Measurements from ENCODE around the gene GRB10.

GRB10 gene

GRCh38 chr7:50685135-50686065 lies 97.3 kb downstream of the GRB10 start:
- DNase-seq: no peak

- DNase-seq: no peak
These were observed 98.0 kb downstream of the GRB10 start for GRCh38 chr7:50684713-50685075.

DNA sequence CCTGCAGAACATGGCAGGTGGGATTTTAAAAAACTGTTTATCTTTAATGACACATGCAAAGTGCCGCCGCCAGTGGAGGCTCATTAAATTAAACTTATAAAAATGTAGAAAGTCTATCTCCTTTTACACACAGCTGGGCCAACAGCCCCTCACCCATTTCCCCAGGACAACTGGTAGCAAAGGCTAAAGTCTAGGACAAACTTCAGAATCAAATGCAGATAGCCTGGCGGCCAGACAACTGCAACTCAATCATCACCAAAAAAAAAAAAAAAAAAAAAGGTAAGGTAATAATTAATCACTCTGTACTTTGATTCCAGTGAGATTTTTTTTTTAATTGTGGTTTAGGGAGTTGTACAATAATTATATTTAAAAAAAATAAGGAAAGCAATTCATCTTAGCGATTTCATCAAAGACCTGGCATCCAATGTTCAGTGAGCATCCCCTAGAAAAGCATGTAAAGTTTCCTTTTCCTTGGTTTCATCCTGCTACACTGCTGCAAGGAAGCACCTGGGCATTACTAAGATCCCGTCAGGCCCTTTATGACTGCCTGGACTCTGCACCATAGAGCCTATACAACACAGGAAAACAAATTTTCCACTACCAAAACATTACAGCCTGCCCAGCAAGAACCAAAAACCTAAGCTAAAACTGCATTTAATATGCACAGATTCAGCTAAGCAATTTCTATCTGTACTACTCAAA lies 98.5 kb downstream of the GRB10 start:
- DNase-seq: no peak

- no peak for DNase-seq
These were observed 100.1 kb downstream of the GRB10 start for GRCh38 chr7:50682573-50682972.

DNA sequence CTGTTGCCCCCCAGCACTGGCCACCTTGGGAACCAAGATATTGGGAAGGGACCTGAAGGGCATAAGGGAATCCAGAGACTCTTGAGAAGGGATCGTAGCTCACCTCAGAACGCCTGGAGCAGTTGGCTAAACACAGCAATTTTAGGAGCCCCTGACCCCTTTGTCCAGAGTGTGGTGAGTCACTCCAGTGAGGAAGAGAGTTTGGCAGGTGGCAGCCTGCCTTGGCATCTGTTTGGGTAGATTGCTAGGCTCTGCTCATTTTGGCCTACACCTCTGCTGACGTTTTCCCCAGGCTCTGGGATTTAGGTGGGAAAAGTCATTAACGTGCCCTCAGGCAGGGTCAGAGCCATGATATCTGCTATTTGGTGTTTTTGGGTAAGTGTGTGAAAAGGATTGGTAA lies 100.6 kb downstream of the GRB10 start:
- no peak for DNase-seq

- no peak for DNase-seq
These were observed 101.2 kb downstream of the GRB10 start for GRCh38 chr7:50681432-50682045.

- no peak for DNase-seq
These were observed 103.3 kb downstream of the GRB10 start for GRCh38 chr7:50679218-50680007.

DNA sequence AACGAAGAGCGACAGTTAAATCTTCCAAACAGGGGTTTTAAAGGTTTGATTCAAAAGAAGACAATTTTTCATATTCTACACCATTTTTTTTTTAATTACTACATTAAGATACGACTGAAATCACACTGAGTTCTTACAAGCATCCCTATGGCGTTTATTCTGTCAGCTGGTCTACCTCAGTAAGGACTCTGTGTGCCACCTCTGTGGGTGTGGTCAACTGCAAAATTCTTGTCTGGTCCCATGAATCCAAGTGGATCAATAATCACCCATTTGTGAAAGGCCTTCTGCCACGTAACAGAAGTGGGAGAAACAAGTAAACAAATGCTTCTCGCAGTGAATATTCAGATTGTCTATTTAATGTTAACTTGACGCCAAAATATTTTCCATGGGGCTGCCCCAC lies 104.1 kb downstream of the GRB10 start:
- DNase-seq: no peak

- DNase-seq: no peak
These were observed 105.1 kb downstream of the GRB10 start for GRCh38 chr7:50677638-50677996.

- DNase-seq: no peak
These were observed 105.7 kb downstream of the GRB10 start for GRCh38 chr7:50676740-50677637.

- DNase-seq: no peak
These were observed 106.6 kb downstream of the GRB10 start for GRCh38 chr7:50676079-50676478.

GRCh38 chr7:50674896-50675835 lies 107.5 kb downstream of the GRB10 start:
- no peak for DNase-seq

- no peak for DNase-seq
These were observed 108.4 kb downstream of the GRB10 start for GRCh38 chr7:50674299-50674698.

DNA sequence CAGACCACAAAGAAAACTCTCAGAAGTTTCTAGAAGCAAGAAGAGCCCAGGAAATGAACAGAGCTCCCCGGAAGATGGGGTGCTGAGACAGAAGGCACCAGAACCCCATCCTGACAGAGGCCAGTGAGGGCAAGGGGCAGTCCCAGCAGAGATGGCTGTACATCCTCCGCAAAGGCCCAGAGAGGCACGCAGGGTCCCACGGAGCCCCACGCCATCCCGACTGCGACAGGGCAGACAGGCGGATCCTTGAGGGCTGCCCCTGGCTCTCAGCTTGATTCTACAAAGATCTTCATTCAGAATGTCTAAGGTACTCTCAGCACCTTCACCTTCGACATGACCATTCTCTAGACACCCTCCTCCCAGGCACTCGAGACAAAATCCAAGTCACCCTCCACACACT lies 109.6 kb downstream of the GRB10 start:
- DNase-seq: no peak

DNA sequence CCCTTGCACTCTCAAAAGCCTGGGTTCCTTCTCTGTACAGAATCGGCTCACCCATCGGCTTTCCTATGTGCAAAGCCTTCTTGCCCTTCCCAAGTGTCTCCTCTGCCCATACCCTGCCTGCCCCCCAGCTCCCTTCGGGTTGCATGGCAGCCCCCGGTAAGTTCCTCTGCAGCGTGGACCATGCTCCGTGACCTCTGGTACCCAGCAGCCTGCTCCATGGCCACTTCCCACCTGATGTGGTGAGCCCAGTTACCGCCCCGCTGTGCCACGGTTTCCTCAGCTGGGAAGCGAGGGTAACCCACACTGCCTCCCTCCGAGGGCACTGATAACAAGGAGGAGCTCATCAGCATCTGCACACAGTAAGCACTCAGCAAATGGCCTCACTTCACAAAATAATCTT lies 110.7 kb downstream of the GRB10 start:
- DNase-seq: no peak

GRCh38 chr7:50671386-50671785 lies 111.3 kb downstream of the GRB10 start:
- DNase-seq: no peak

- no peak for DNase-seq
These were observed 112.8 kb downstream of the GRB10 start for GRCh38 chr7:50669890-50670289.

DNA sequence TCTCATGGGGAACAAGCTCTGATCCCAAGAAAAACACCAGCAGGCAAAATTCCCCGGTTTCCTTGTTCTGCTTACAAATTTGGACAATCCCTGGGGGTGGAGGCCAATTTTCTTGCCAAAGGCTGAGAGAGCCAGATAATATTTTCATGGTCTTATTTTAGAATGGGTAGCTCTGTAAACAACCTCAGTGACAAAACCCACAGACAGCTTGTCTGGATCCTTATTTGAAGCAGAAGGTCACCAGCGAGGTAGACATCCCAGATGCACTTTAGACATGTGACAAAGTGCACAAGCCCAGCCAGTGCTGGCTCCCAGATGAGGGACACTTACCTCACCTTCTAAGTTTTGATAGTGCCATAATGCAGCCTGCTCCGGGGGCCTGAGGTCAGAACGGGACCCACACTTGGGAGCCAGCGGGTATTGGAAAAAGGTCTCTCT lies 114.9 kb downstream of the GRB10 start:
- DNase-seq: no peak

DNA sequence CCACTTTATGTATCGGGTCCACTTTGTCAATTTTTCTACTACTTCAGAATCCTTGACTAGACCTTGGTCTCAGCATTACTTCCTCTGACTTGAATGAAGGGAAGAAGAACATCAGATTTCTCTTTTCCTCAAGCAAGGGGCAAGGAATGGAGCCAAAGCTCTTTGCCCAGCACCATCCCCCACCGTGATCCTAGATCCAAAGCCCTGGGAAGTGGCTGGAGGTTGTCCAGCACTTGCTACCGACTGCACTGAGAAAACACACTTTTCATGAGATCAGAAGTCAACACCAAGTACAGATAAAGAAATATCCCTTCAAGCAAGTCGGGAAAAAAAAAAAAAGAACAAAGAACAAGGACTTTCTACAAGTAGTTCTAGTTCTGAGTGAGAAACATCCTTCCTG lies 115.4 kb downstream of the GRB10 start:
- no peak for DNase-seq

DNA sequence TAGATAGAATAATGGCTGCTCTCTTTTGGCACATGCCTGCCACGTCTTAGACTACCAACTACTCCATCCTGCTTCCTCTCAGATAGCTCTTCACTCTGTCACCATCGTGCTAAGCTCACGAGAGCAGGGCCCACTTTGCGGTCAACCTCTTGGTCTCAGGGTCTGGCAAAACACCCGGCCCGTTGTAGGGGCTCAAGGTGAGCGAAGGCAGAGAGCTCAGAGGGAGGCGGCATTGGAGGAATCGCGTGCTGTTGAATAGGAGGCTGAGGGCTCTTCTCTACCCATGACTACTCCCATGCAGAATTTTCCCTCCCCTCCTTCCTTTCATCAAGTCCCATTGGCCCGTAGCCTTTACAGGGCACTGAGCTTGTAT lies 116.6 kb downstream of the GRB10 start:
- DNase-seq: no peak
